ENCODE data around the gene SERAC1.

GRCh38 chr6:158115102-158115501 is 53.0 kb downstream of the SERAC1 start:
- no peak for TF ChIP-seq CTCF (IDR thresholded peaks at IDR 0.05)
- TF ChIP-seq POLR2A (IDR thresholded peaks at IDR 0.05) = no peak
